Neural cell (in vitro differentiated cells): ENCODE measurements around the gene FNDC7. TPM values are rescaled to one million over a fixed set of nuclear protein-coding genes. Genes with fewer than 3 reads are reported as not detected.
"Not testable (repeated sequence)": the region's sequence is repeated elsewhere in the genome, so short reads cannot be mapped to it uniquely, and the experiment has no call there.

ENCODE experiments used
- H2AFZ ChIP-seq: fragments of 200-600, 300-800 bp; sonication (generic), shearing (Covaris generic); 2 replicates; pipeline ENCODE4 v1.6.0; 2014; ENCODE audit warnings: low read depth, mild to moderate bottlenecking, antibody characterized with exemption, low read length, moderate library complexity
- H3F3A ChIP-seq: fragments of 200-600 bp; shearing (Covaris generic); 2 replicates; pipeline ENCODE4 v1.6.1; 2016; ENCODE audit warnings: mild to moderate bottlenecking, moderate library complexity, mixed read lengths, antibody characterized with exemption, low read length; ENCODE audit not compliant: insufficient read depth, poor library complexity, severe bottlenecking
- H3K27ac ChIP-seq: fragments of 200-600, 300-800 bp; sonication (generic), shearing (Covaris generic); 2 replicates; pipeline ENCODE4 v1.5.1; 2014; ENCODE audit warnings: mild to moderate bottlenecking, low read length, moderate library complexity
- H3K27me3 ChIP-seq: fragments of 300-800, 200-600 bp; sonication (generic), shearing (Covaris generic); 2 replicates; pipeline ENCODE4 v1.6.0; 2014; ENCODE audit warnings: mild to moderate bottlenecking, low read depth, low read length, moderate library complexity; ENCODE audit not compliant: insufficient read depth
- H3K36me3 ChIP-seq: fragments of 300-800, 200-600 bp; sonication (generic), shearing (Covaris generic); 2 replicates; pipeline ENCODE4 v1.5.1; 2014; ENCODE audit warnings: mild to moderate bottlenecking, antibody characterized with exemption, low read length, moderate library complexity; ENCODE audit not compliant: insufficient read depth
- H3K4me2 ChIP-seq: fragments of 300-800, 200-600 bp; sonication (generic), shearing (Covaris generic); 2 replicates; pipeline ENCODE4 v1.6.0; 2014; ENCODE audit warnings: mild to moderate bottlenecking, low read length
- H3K4me3 ChIP-seq: fragments of 300-800, 200-600 bp; sonication (generic), shearing (Covaris generic); 2 replicates; pipeline ENCODE4 v1.5.1; 2014; ENCODE audit warnings: mild to moderate bottlenecking, low read length, moderate library complexity
- H3K79me2 ChIP-seq: fragments of 200-600 bp; shearing (Covaris generic); replicated peaks from 2 replicates; pipeline ENCODE4 v1.6.0; 2014; ENCODE audit warnings: mild to moderate bottlenecking, low read length, moderate library complexity; ENCODE audit not compliant: insufficient read depth
- H3K9ac ChIP-seq: fragments of 300-800, 200-600 bp; sonication (generic), shearing (Covaris generic); 2 replicates; pipeline ENCODE4 v1.6.1; 2016; ENCODE audit warnings: mild to moderate bottlenecking, low read length, mixed read lengths
- H3K9me2 ChIP-seq: fragments of 200-600 bp; shearing (Covaris generic); 2 replicates; pipeline ENCODE4 v1.6.1; 2016; ENCODE audit warnings: mild to moderate bottlenecking, low read length, mixed read lengths; ENCODE audit not compliant: insufficient read depth
- H3K9me3 ChIP-seq: fragments of 200-600, 300-800 bp; sonication (generic), shearing (Covaris generic); 2 replicates; pipeline ENCODE4 v1.6.1; 2016; ENCODE audit warnings: mild to moderate bottlenecking, mixed run types, low read length, moderate library complexity, mixed read lengths
- H4K20me1 ChIP-seq: fragments of 200-600 bp; shearing (Covaris generic); 2 replicates; pipeline ENCODE4 v1.6.1; 2016; ENCODE audit warnings: mild to moderate bottlenecking, mixed run types; ENCODE audit not compliant: insufficient read depth
- EP300 ChIP-seq: fragments of 450-650 bp; conservative IDR thresholded peaks from 2 replicates; pipeline ENCODE4 v1.6.1; 2014; ENCODE audit warnings: antibody characterized with exemption, mild to moderate bottlenecking, moderate library complexity; ENCODE audit not compliant: poor library complexity, severe bottlenecking
- EZH2 ChIP-seq: fragments of 200-600, 300-800 bp; shearing (Covaris generic), sonication (generic); IDR thresholded peaks from 2 replicates; pipeline ENCODE4 v1.6.1; 2014; ENCODE audit warnings: antibody characterized with exemption, low read length, borderline replicate concordance, mild to moderate bottlenecking; ENCODE audit not compliant: insufficient read depth, poor library complexity, severe bottlenecking
- MXI1 ChIP-seq: fragments of 450-650 bp; conservative IDR thresholded peaks from 2 replicates; pipeline ENCODE4 v1.6.1; 2014; ENCODE audit warnings: antibody characterized with exemption, mild to moderate bottlenecking; ENCODE audit not compliant: poor library complexity, severe bottlenecking
- POLR2AphosphoS5 ChIP-seq: IDR thresholded peaks from 2 replicates; pipeline ENCODE4 v1.6.1; 2012
- RAD21 ChIP-seq: fragments of 450-650 bp; conservative IDR thresholded peaks from 2 replicates; pipeline ENCODE4 v1.6.1; 2014; ENCODE audit warnings: antibody characterized with exemption, mild to moderate bottlenecking, moderate library complexity
- SMC3 ChIP-seq: fragments of 450-650 bp; conservative IDR thresholded peaks from 2 replicates; pipeline ENCODE4 v1.6.1; 2014; ENCODE audit warnings: antibody characterized with exemption, mild to moderate bottlenecking, moderate library complexity; ENCODE audit not compliant: poor library complexity
- TAF1 ChIP-seq: IDR thresholded peaks from 2 replicates; pipeline ENCODE4 v1.6.1; 2012; ENCODE audit warnings: low read depth
- polyA plus RNA-seq: library from polyadenylated mRNA; depleted of rRNA; stranded (reverse); fragments of >200 nt; gene quantifications from 2 replicates; pipeline ENCODE4 v1.2.3, GENCODE V29; 2014
- TF ChIP-seq, protein P1 (sequence below): IDR thresholded peaks from 2 replicates; pipeline ENCODE4 v1.6.1; 2012; ENCODE audit warnings: borderline replicate concordance
- TF ChIP-seq, protein P2 (sequence below): fragments of 450-650 bp; IDR thresholded peaks from 2 replicates; pipeline ENCODE4 v1.5.1; 2014; ENCODE audit warnings: antibody characterized with exemption, mild to moderate bottlenecking, moderate library complexity; ENCODE audit not compliant: poor library complexity, severe bottlenecking

FNDC7 gene
- polyA plus RNA-seq, 1 donor from 2014 or later = not detected

DNA sequence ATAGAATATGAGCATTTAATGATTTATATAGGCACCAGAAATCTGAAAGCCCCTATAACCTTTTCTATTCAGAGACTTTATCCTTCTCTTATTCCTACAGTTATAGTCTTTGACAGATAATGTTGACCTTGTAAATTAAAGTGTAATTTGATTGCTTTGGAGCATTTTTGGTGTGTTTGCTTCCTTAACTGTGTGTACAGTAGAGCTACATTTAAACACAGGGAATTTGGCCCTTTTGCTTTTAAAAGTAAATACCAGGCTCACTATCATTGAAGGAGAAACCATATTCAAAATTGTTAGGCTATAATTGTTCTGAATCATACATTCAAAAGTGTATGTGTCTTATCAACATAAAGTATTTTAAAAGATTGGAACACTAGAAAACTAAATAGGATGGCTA is 66.7 kb downstream of the FNDC7 start:
- peaks cover 4% of the 10 kb centered on the region for H3K36me3 ChIP-seq
- TF ChIP-seq, protein P1, sequence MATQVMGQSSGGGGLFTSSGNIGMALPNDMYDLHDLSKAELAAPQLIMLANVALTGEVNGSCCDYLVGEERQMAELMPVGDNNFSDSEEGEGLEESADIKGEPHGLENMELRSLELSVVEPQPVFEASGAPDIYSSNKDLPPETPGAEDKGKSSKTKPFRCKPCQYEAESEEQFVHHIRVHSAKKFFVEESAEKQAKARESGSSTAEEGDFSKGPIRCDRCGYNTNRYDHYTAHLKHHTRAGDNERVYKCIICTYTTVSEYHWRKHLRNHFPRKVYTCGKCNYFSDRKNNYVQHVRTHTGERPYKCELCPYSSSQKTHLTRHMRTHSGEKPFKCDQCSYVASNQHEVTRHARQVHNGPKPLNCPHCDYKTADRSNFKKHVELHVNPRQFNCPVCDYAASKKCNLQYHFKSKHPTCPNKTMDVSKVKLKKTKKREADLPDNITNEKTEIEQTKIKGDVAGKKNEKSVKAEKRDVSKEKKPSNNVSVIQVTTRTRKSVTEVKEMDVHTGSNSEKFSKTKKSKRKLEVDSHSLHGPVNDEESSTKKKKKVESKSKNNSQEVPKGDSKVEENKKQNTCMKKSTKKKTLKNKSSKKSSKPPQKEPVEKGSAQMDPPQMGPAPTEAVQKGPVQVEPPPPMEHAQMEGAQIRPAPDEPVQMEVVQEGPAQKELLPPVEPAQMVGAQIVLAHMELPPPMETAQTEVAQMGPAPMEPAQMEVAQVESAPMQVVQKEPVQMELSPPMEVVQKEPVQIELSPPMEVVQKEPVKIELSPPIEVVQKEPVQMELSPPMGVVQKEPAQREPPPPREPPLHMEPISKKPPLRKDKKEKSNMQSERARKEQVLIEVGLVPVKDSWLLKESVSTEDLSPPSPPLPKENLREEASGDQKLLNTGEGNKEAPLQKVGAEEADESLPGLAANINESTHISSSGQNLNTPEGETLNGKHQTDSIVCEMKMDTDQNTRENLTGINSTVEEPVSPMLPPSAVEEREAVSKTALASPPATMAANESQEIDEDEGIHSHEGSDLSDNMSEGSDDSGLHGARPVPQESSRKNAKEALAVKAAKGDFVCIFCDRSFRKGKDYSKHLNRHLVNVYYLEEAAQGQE = no peak
- TF ChIP-seq POLR2AphosphoS5 (no peak), TAF1 (no peak), SMC3 (no peak), RAD21 (no peak), MXI1 (no peak), EZH2 (no peak), EP300 (no peak)
- TF ChIP-seq, protein P2, sequence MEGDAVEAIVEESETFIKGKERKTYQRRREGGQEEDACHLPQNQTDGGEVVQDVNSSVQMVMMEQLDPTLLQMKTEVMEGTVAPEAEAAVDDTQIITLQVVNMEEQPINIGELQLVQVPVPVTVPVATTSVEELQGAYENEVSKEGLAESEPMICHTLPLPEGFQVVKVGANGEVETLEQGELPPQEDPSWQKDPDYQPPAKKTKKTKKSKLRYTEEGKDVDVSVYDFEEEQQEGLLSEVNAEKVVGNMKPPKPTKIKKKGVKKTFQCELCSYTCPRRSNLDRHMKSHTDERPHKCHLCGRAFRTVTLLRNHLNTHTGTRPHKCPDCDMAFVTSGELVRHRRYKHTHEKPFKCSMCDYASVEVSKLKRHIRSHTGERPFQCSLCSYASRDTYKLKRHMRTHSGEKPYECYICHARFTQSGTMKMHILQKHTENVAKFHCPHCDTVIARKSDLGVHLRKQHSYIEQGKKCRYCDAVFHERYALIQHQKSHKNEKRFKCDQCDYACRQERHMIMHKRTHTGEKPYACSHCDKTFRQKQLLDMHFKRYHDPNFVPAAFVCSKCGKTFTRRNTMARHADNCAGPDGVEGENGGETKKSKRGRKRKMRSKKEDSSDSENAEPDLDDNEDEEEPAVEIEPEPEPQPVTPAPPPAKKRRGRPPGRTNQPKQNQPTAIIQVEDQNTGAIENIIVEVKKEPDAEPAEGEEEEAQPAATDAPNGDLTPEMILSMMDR = no peak

DNA sequence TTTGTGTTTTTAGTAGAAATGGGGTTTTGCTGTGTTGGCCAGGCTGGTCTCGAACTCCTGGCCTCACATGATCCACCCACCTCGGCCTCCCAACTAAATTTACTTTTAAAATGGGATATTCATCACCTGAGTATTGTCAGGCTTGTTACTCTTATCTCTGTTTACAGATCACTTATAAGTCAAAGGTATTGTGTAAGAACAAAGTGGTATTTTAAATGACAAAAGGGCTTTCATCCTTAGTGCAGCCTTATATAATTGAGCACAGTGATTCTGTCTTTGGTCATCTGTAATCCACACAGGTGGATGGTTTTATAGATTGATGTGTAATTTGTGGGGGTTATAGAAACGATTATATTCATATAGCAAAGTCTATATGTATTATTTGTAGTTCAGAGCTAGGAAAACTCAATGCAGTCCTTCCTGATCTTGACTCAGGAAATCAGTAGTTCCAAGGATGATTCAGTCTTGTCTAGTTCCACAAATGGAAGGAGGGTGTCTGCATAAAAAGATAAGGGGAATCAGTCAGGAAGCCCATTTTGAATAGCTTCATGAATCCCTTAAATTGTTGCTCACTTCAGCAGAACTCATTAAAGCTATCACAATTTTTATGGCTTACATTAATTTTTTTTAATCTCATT is 68.3 kb downstream of the FNDC7 start:
- Histone ChIP-seq H3K4me2 (no peak overlapping the region), H3K79me2 (no peaks in the 10 kb centered on the region), H3K27me3 (no peaks in the 10 kb centered on the region), H3F3A (no peaks in the 10 kb centered on the region), H4K20me1 (no peaks in the 10 kb centered on the region), H3K9me2 (no peaks in the 10 kb centered on the region), H3K9me3 (peaks cover 4% of the 10 kb centered on the region), H2AFZ (no peak overlapping the region), H3K27ac (no peak overlapping the region), H3K4me3 (no peak overlapping the region), H3K9ac (no peak overlapping the region), H3K36me3 (peaks cover 4% of the 10 kb centered on the region)
- TF ChIP-seq EP300 = no peak
- TF ChIP-seq EZH2 = no peak
- TF ChIP-seq RAD21 = no peak
- no peak for TF ChIP-seq POLR2AphosphoS5
- TF ChIP-seq, protein P2 = no peak
- TF ChIP-seq, protein P1 = no peak
- no peak for TF ChIP-seq TAF1
- TF ChIP-seq SMC3 = no peak
- no peak for TF ChIP-seq MXI1

More for the DNA sequence above, 66.7 kb downstream of the FNDC7 start:
- no peaks in the 10 kb centered on the region for H3K9me3 ChIP-seq
- H3K79me2 ChIP-seq = no peaks in the 10 kb centered on the region
- H3K27ac ChIP-seq = no peak overlapping the region
- H3K9me2 ChIP-seq = no peaks in the 10 kb centered on the region
- H3F3A ChIP-seq = no peaks in the 10 kb centered on the region
- H3K4me3 ChIP-seq = no peak overlapping the region
- H3K4me2 ChIP-seq = no peak overlapping the region
- H3K27me3 ChIP-seq = no peaks in the 10 kb centered on the region
- no peaks in the 10 kb centered on the region for H4K20me1 ChIP-seq
- H3K9ac ChIP-seq = no peak overlapping the region
- no peak overlapping the region for H2AFZ ChIP-seq

DNA sequence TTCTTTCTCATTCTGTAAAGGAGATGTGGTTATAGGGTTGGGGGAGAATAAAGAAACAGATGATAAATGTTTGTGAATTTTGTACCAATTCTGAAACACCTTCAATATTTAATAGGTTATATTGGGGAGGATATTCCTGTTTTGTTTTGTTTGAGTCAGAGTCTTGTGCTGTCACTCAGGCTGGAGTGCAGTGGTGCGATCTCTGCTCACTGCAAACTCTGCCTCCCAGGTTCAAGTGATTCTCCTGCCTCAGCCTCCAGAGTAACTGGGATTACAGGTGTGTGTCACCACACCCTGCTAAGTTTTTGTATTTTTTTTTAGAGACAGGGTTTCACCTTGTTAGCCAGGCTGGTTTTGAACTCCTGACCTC is 68.9 kb downstream of the FNDC7 start:
- H3K36me3 ChIP-seq, H3F3A ChIP-seq, H4K20me1 ChIP-seq, H3K9ac ChIP-seq, H3K9me3 ChIP-seq, H2AFZ ChIP-seq, H3K4me2 ChIP-seq, H3K79me2 ChIP-seq, H3K4me3 ChIP-seq, H3K27me3 ChIP-seq, H3K27ac ChIP-seq, H3K9me2 ChIP-seq: not testable (repeated sequence)
